ENCODE results near the gene NDUFA12. TPM values are rescaled to one million over a fixed set of nuclear protein-coding genes. Genes with fewer than 3 reads are reported as not detected.

NDUFA12 gene
- total RNA-seq, 1 experiment from 2014 or later, result 79.7 TPM

DNA sequence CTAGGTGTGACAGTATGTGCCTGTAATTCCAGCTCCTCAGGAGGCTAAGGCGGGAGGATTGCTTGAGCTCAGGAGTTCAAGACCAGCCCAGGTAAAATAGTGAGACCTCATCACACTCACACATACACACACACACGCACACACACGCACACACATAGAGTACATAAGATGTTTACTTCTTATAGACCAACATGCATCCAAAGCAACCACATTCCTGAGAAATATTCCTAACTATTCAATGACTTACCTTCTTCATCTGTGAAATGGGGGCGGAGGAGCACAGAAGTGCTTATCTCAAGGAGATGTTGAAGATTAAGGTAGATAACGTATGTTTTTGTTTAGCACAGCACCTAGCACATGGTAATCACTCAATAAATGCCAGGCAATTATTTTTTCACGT is 6.4 kb downstream of the NDUFA12 start:
- H3K4me3 ChIP-seq (replicated peaks in 1 of 2; ENCODE audit: low read depth in 1 of 2, low read length in 2 of 2), result no peak overlapping the region
- no peak overlapping the region for H3K4me2 ChIP-seq (ENCODE audit: low read length)
- H3K27ac ChIP-seq (ENCODE audit: low read depth, low read length), result no peak overlapping the region
- BruUV-seq (replicated peaks), result no TSS peak
- DNase-seq (ENCODE audit: low read depth, low spot score) (no peak), ATAC-seq (no peak)
- 0 out of 2 replicates have a peak, but pooled peaks cover 7% of the 10 kb centered on the region for H4K20me1 ChIP-seq (ENCODE audit: insufficient read depth)
- POLR2A ChIA-PET, result no interaction called here
- H3K79me2 ChIP-seq (ENCODE audit: insufficient read depth, low read length), result peaks cover 82% of the 10 kb centered on the region
- intact Hi-C loops (cut with micrococcal nuclease), result no loop called here
- H3K9me2 ChIP-seq (ENCODE audit: insufficient read depth), result no peaks in the 10 kb centered on the region
- CTCF ChIA-PET, result no interaction called here
- H3K27me3 ChIP-seq (ENCODE audit: insufficient read depth, low read length), result no peaks in the 10 kb centered on the region
- no peak overlapping the region for H2AFZ ChIP-seq (ENCODE audit: low read depth, low read length, poor library complexity, severe bottlenecking)
- RAD21 ChIA-PET (ENCODE audit: low non-redundant PET in 1 of 2, low total read pairs in 2 of 2, uncharacterized antibody in 2 of 2, unreplicated experiment in 2 of 2), result no interaction called here
- H3K36me3 ChIP-seq (ENCODE audit: control insufficient read depth in 1 of 2, insufficient read depth in 2 of 2, low read length in 2 of 2), result peaks cover 2 to 12% of the 10 kb centered on the region in 2 experiments; a peak in 2 of 4 replicates
- no peaks in the 10 kb centered on the region for H3K9me3 ChIP-seq (ENCODE audit: control insufficient read depth in 1 of 2, insufficient read depth in 1 of 2, low read depth in 1 of 2, low read length in 2 of 2)
- no peak overlapping the region for H3K9ac ChIP-seq (ENCODE audit: low read length)
- peaks cover 10 to 17% of the 10 kb centered on the region in 2 experiments for H3K4me1 ChIP-seq (ENCODE audit: control insufficient read depth in 1 of 2, insufficient read depth in 2 of 2, low read length in 2 of 2)
- TF ChIP-seq ELF1 (IDR thresholded peaks at IDR 0.05; ENCODE audit: borderline replicate concordance, low read depth) (no peak), TCF7L2 (IDR thresholded peaks at IDR 0.05; ENCODE audit: borderline replicate concordance, extremely low read depth, insufficient read depth, insufficient read length) (no peak), SIN3A (IDR thresholded peaks at IDR 0.05; ENCODE audit: low read depth) (no peak), CTCF (IDR thresholded peaks at IDR 0.05 in 2 of 3, conservative IDR thresholded peaks at IDR 0.05 in 1 of 3; ENCODE audit: borderline replicate concordance in 1 of 3, insufficient read depth in 1 of 3, low read depth in 2 of 3, low read length in 2 of 3) (no peak), FOSL1 (IDR thresholded peaks at IDR 0.05; ENCODE audit: low read depth) (no peak), POLR2A (IDR thresholded peaks at IDR 0.05; ENCODE audit: borderline replicate concordance, extremely low read depth, insufficient read depth, insufficient read length) (no peak), RAD21 (IDR thresholded peaks at IDR 0.05; ENCODE audit: low read depth) (no peak), EZH2phosphoT487 (IDR thresholded peaks at IDR 0.05; ENCODE audit: borderline replicate concordance) (no peak)
- TF ChIP-seq, protein P1, sequence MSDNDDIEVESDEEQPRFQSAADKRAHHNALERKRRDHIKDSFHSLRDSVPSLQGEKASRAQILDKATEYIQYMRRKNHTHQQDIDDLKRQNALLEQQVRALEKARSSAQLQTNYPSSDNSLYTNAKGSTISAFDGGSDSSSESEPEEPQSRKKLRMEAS (IDR thresholded peaks at IDR 0.05), result no peak

Measured in HCT116 (cell line).